HG03025 (cell line): ENCODE data around the gene ATOH8.
"Not testable (repeated sequence)": the region's sequence is repeated elsewhere in the genome, so short reads cannot be mapped to it uniquely, and the experiment has no call there.

ENCODE experiments used
- ATAC-seq: cut with Tn5 transposase; IDR thresholded peaks from one replicate; pipeline ENCODE4 v1.9.1; 2021; ENCODE audit warnings: mild to moderate bottlenecking, moderate library complexity; ENCODE audit not compliant: unreplicated experiment, low FRiP score

Gene ATOH8

GRCh38 chr2:85753525-85754312 lies at the start of gene ATOH8:
Gene ATOH8 (plus strand): TSS chr2:85753991. CDS start chr2:85754190, 199 bp downstream.
- ATAC-seq = no peak

GRCh38 chr2:85704038-85704437 lies 49.8 kb upstream of the ATOH8 start:
- no peak for ATAC-seq

DNA sequence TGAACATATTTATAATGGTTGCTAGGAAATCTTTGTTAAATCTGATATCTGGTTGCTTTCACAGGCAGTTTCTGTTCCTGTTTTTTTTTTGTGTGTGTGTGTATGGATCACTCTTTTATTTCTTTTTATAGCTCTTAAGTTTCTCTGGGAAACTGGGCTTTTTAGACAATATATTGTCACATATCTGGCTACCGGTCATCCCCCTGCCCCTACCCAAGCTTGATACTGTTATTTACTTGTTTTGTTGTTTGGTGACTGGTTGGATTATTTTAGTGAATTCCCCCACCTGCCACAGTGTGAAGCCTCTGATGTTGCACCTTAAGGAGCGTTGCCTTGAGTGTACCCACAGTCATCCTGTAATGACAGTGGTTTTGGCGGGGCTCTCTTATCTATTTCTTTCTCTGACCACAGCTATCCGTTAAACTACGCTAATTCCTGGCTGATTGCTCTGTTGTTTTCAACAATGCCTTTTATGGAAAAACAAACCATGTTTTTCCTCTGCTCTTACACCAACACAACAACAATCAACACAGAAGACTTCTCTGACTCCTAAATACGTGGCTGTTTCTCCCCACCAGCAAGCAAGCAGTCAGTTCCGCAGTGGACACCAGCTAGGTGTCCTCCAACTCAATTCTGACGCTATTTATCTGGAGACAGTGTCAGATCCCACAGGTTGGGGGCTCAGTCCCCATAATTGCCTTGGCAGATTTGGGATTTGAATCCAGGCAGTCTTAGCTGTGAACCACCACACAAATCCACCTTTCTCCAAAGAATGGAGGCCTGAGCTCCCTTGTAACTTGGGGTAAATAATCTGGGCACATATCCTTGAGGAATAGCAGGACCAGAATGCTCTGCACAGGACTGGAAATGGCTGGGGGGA lies 48.8 kb upstream of the ATOH8 start:
- no peak for ATAC-seq

GRCh38 chr2:85705680-85706039 lies 48.1 kb upstream of the ATOH8 start:
- no peak for ATAC-seq

GRCh38 chr2:85706063-85706462 lies 47.7 kb upstream of the ATOH8 start:
- ATAC-seq = no peak

- no peak for ATAC-seq
Measured at GRCh38 chr2:85706599-85707296, 47.0 kb upstream of the ATOH8 start.

- ATAC-seq = no peak
Measured at GRCh38 chr2:85707304-85707703, 46.5 kb upstream of the ATOH8 start.

GRCh38 chr2:85708641-85709040 lies 45.1 kb upstream of the ATOH8 start:
- ATAC-seq = no peak

DNA sequence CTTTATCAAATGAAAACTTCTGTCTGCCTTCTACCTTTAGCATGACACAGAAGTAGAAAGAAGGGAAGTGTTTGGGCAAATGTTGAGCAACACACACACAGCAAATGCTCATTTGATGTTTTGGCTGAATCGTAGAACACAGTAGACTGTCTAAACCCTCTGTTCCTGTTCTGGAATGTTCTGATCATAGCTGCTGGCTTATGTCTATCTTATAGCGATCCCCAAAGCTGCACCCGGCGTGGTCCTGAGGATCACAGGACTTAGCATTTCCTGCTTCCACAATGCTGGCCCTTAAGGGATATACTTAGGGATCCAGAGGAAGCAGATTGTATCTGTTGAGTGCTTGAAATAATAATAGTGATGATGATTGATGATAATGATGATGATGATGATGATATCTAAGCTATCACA lies 44.4 kb upstream of the ATOH8 start:
- ATAC-seq = no peak

DNA sequence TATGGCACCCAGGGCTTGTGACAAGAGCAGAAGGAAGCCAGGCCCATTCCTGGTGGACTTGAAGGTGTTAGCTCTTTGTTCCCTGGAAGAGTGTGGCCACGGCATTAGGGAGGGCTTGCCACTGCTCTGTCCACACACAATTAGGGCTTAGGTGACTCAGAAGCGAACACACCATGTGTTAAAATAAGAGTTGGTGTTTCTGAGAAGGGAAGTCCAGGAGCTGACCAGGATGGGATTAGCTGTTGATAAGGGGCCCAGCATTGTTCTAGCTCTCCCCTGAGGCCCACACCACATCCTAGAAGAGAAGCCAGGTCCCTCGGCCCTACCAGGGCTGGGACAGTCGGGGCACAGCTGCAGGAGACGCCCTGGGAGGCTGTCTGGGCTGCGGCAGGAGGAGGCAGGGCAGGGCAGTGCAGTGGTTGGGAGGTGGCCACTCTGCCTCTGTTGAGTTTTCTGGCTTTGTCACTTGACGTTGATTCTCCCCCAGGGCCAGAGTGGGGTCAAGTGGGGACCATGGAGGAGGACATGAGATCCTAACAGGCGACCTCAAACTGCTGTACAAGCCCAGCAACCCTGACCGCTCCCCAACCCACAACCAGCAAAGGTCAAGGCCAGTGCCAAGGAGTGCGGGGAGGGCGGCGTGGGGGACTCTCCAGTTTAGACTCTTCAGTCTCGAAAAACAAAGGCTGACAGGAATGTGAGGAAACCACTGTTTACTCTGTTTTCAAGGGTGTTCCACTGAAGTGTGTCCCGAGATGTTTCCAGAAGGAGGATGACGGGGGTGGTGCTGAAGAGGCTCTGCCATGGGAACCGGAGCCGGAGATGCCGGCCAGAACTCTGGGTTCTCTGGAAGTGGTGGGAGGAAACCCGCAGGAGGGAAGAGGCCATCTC lies 42.9 kb upstream of the ATOH8 start:
- ATAC-seq = no peak

GRCh38 chr2:85711578-85712060 lies 42.2 kb upstream of the ATOH8 start:
- ATAC-seq = no peak

GRCh38 chr2:85712336-85712735 lies 41.5 kb upstream of the ATOH8 start:
- no peak for ATAC-seq

- no peak for ATAC-seq
Measured at GRCh38 chr2:85712849-85713612, 40.8 kb upstream of the ATOH8 start.

DNA sequence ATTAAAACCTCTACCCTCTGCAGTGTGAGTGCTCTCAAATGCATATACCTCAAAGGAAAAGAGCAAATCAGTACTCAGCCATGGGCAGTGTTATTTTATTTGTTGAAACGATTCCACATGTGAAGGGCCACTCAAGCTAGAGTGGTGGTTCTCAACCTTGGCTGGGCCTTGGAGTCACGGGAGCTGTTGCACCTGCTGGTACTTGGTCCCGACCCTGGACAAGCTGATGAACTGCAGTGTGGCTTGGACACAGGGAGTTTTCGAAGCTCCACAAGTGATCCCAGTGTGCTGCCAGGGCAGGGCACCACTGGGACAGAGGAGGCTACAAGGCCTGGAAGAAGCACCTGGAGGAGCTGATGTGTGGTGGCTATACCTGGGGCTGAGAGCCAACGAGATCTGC lies 40.0 kb upstream of the ATOH8 start:
- no peak for ATAC-seq

DNA sequence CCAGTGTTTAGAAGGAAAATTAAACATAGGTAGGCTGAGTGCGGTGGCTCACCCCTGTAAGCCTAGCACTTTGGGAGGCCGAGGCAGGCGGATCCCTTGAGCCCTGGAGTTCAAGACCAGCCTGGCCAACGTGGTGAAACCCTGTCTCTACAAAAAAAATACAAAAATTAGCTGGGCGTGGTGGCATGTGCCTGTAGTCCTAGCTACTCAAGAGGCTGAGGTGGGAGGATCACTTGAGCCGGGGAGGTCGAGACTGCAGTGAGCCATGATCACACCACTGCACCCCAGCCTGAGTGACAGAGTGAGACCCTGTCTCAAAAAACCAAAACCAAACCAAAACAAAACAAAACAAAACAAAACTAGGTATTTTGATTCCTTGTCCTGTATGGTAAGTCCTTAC lies 39.4 kb upstream of the ATOH8 start:
- ATAC-seq = not testable (repeated sequence)

DNA sequence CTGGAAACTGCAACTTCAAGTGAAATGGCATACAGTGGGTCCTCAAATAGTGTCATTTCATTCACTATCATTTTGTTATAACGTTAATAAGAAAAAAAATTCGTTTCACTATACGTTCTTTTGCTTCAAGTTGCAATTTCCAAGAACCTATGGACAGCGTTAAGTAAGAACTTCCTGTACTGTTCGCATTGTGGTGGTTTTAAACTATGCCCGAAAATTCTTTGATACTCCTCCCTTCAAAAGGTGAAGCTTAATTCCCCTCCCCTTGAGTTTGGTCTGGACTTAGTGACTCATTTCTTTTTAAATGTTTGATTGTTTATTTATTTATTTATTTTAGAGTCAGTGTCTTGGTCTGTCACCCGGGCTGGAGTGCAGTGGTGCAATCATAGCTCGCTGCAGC lies 39.0 kb upstream of the ATOH8 start:
- ATAC-seq = no peak

- ATAC-seq = no peak
Measured at GRCh38 chr2:85716346-85716914, 37.4 kb upstream of the ATOH8 start.

GRCh38 chr2:85717308-85718008 lies 36.3 kb upstream of the ATOH8 start:
- ATAC-seq = no peak
